PC-9 (cell line): ENCODE data around the gene PPP1R3D.

Experiments used
- EZH2 ChIP-seq: fragments of 200-600 bp; sonication (generic); IDR thresholded peaks from 2 replicates; pipeline ENCODE4 v1.8.0; 2017; ENCODE audit warnings: antibody characterized with exemption, low read depth
- TF ChIP-seq, protein P1 (sequence below): fragments of 200-600 bp; sonication (generic); conservative IDR thresholded peaks from 2 replicates; pipeline ENCODE4 v1.6.1; 2017; ENCODE audit warnings: mixed run types, antibody characterized with exemption, mild to moderate bottlenecking, moderate library complexity

DNA sequence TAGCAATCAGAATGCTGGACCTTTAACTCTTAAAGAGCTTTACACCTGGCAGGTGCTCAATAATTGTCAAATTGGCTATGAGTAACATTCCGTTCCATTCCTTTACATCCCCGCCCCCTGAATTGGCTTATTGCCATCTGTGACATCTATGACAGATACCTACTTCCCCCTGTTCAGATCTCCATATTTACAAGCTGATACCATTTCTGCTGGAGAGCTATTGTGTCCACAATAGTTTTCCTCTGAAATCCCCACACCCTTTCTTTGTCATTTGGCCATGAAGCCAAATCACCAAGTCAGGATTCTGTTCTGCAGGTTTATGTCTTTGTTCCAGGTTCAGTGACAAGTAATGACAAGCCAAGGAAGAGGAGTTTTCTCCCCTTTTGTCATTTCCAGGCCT is 21.3 kb upstream of the PPP1R3D start:
- TF ChIP-seq, protein P1, sequence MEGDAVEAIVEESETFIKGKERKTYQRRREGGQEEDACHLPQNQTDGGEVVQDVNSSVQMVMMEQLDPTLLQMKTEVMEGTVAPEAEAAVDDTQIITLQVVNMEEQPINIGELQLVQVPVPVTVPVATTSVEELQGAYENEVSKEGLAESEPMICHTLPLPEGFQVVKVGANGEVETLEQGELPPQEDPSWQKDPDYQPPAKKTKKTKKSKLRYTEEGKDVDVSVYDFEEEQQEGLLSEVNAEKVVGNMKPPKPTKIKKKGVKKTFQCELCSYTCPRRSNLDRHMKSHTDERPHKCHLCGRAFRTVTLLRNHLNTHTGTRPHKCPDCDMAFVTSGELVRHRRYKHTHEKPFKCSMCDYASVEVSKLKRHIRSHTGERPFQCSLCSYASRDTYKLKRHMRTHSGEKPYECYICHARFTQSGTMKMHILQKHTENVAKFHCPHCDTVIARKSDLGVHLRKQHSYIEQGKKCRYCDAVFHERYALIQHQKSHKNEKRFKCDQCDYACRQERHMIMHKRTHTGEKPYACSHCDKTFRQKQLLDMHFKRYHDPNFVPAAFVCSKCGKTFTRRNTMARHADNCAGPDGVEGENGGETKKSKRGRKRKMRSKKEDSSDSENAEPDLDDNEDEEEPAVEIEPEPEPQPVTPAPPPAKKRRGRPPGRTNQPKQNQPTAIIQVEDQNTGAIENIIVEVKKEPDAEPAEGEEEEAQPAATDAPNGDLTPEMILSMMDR = no peak
- TF ChIP-seq EZH2 = no peak
